Neural cell (in vitro differentiated cells): ENCODE results near the gene FAM8A1.
"Not testable (repeated sequence)": the region's sequence is repeated elsewhere in the genome, so short reads cannot be mapped to it uniquely, and the experiment has no call there.

ENCODE experiments used
- EP300 ChIP-seq: fragments of 450-650 bp; conservative IDR thresholded peaks from 2 replicates; pipeline ENCODE4 v1.6.1; 2014; ENCODE audit warnings: antibody characterized with exemption, mild to moderate bottlenecking, moderate library complexity; ENCODE audit not compliant: poor library complexity, severe bottlenecking
- MXI1 ChIP-seq: fragments of 450-650 bp; conservative IDR thresholded peaks from 2 replicates; pipeline ENCODE4 v1.6.1; 2014; ENCODE audit warnings: antibody characterized with exemption, mild to moderate bottlenecking; ENCODE audit not compliant: poor library complexity, severe bottlenecking
- POLR2AphosphoS5 ChIP-seq: IDR thresholded peaks from 2 replicates; pipeline ENCODE4 v1.6.1; 2012
- RAD21 ChIP-seq: fragments of 450-650 bp; conservative IDR thresholded peaks from 2 replicates; pipeline ENCODE4 v1.6.1; 2014; ENCODE audit warnings: antibody characterized with exemption, mild to moderate bottlenecking, moderate library complexity
- REST ChIP-seq: IDR thresholded peaks from 2 replicates; pipeline ENCODE4 v1.6.1; 2012; ENCODE audit warnings: borderline replicate concordance
- TF ChIP-seq, protein P1 (sequence below): fragments of 450-650 bp; IDR thresholded peaks from 2 replicates; pipeline ENCODE4 v1.5.1; 2014; ENCODE audit warnings: antibody characterized with exemption, mild to moderate bottlenecking, moderate library complexity; ENCODE audit not compliant: poor library complexity, severe bottlenecking

GRCh38 chr6:17586623-17587022 lies 13.5 kb upstream of the FAM8A1 start:
- TF ChIP-seq, protein P1, sequence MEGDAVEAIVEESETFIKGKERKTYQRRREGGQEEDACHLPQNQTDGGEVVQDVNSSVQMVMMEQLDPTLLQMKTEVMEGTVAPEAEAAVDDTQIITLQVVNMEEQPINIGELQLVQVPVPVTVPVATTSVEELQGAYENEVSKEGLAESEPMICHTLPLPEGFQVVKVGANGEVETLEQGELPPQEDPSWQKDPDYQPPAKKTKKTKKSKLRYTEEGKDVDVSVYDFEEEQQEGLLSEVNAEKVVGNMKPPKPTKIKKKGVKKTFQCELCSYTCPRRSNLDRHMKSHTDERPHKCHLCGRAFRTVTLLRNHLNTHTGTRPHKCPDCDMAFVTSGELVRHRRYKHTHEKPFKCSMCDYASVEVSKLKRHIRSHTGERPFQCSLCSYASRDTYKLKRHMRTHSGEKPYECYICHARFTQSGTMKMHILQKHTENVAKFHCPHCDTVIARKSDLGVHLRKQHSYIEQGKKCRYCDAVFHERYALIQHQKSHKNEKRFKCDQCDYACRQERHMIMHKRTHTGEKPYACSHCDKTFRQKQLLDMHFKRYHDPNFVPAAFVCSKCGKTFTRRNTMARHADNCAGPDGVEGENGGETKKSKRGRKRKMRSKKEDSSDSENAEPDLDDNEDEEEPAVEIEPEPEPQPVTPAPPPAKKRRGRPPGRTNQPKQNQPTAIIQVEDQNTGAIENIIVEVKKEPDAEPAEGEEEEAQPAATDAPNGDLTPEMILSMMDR = not testable (repeated sequence)
- TF ChIP-seq REST, EP300, POLR2AphosphoS5, MXI1, RAD21: not testable (repeated sequence)
